Left colon (tissue), 2 donors: Measurements from ENCODE around the gene C2. TPM values are rescaled to one million over a fixed set of nuclear protein-coding genes. Genes with fewer than 3 reads are reported as not detected.
"Not testable (repeated sequence)": the region's sequence is repeated elsewhere in the genome, so short reads cannot be mapped to it uniquely, and the experiment has no call there.

Experiments
- ATAC-seq: fragments of 200-7000 bp; cut with Tn5 transposase; one replicate; pipeline ENCODE4 v1.9.1; 2020; ENCODE audit warnings: mild to moderate bottlenecking, moderate library complexity
- DNase-seq, 2 donors: peaks; one replicate each; pipeline ENCODE4 v3.0.0-alpha.2; 2020
- intact Hi-C, 2 donors: fragments of 100-400 bp; cut with DNase I in 1 of 2; cut with micrococcal nuclease in 1 of 2; formaldehyde crosslinking; loops; one replicate each; pipeline versions ENCODE4 v1.11.2 to v1.14.0; 2022; cut with DNase I, micrococcal nuclease
- total RNA-seq, 2 donors: library from RNA; stranded (reverse); fragmentation: NEBNext Ultra II Directional; extraction: Animal tissue kit (Norgen Biotek cat#: 25700); gene quantifications; one replicate each; pipeline ENCODE4 v1.2.1, GENCODE V29; 2021
- donor health status: DM: no; HTN: no; CAD: no.
- donor health status: DM: yes; HTN: yes; CAD: no.

The C2 gene
- total RNA-seq, 2 donors from 2014 or later: 6.1 to 18.2 TPM

DNA sequence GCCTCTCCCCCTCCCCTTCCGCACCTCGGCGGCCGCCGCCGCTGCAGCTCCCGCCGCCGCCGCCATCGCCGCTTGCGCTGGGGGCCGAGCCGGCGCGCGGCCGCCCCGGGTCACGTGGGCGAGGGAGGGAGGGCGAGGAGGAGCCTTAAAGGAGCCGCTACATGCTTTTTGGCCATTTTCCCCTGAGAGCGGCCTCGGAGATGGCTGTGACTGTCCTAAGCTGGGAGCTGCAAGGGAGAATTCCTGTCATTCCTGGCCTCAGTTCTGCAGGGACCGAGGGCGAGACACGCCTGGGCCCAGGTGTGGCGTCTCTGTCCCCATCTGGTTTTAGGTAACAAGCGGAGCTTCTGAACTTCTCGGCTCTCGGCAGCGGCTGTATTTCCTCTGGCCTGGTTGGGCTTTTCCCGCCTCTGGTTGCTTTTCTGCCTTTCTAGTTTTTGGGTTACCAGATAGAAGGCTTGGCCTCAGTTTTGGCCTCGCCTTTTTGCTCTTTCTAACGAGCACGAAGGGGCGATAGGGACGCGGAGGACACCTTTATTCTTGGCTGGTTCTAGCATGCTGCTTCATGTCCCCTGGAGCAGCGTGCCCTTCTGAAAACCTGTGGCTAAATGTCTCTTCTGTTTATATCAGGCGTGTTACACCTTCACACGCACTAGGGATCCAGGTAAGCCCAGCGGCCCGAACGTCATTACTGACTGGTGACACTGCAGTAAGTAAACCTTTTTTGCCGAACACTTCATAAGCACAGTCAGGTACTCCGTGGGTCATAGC, 29.7 kb upstream of the C2 start, which contains the start of gene EHMT2:
EHMT2 (minus strand) TSS at position 87 of the 771 bp plus-strand sequence; CDS start at position 66, 21 bp downstream.
- DNase-seq: peak; percentile 82 to 87
- intact Hi-C loops: no loop called here
- peak; percentile 74 for ATAC-seq

- ATAC-seq (peak; percentile 56), DNase-seq (peak in 1 of 2 donors; percentile 39)
- intact Hi-C loops: no loop called here
Observed at GRCh38 chr6:31898383-31899011, 29.0 kb upstream of the C2 start.

DNA sequence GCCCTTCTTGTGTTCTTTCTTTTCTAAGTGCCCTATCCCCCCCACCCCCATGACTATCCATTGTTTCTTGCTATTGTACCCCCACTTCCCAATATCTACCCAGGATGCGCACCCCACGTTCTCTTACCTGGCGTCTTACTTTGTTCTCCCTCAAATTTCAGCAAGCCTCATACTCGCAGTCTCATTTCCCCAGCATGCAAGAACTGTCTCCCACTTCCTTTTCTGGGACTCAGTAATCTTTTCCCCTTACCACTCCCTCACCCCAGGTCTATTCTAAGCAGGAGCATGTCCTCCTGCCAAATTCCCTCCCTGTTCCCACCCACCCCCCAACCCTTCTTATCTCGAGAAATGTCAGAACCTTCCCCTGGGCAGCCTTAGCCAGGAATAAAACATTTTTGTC, 28.3 kb upstream of the C2 start:
- intact Hi-C loops: no loop called here
- ATAC-seq (no peak), DNase-seq (no peak)

- ATAC-seq: no peak
- intact Hi-C loops: no loop called here
- DNase-seq: peak in 1 of 2 donors; percentile 20
Observed at GRCh38 chr6:31899882-31900722, 27.4 kb upstream of the C2 start.

DNA sequence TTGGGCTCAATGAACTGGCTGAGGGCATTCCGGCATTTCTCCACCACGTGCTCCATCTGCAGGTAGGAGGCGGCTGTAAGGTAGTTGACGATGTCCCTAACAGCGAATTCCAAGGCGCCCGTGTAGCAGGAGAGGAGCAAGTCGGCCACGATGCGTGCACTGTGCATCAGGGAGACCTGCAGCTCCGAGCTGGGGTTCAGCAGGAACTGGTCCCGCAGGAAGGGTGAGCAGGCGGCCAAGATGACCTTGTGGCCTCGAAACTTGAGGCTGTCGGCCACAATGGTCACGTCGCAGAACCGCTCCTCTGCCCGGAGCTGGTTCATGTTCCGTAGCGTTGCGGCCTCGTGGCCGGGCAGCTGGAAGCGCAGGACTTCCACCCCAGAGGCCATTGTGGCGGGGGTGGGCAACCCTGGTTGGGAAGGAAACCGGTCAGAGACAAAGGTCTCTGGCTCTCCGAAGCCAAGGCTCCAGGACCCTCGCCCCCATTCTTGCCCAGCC, 26.6 kb upstream of the C2 start:
- peak; percentile 39 to 40 for DNase-seq
- no peak for ATAC-seq

DNA sequence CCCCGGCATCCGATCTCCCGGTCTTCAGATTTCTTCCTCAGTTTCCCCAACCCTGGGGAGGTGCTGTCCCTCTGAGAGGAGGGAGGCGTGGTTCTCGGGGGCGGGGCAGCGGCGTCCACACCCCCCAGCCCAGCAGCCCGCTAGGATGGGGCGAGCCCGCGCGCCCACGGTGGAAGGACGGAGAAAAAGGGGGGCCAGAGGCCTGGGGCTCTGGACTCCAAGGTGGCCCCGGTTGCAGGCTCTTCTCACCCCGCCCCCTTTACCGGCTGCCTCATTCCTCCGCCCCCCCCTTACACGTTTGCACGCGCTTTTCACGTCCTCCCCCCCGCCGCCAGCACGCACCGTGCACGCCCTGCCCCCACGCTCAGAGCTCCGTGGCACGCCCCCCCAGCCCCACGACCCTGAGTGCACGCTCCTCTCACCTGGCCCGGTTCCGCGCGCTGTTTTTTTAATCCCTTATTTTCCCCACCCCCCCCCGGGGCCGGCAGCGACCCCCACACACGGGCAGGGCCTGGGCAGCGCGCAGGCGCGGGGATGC, 26.0 kb upstream of the C2 start:
- intact Hi-C loops: no loop called here
- DNase-seq (peak; percentile 78 to 79), ATAC-seq (peak; percentile 14)

More for the DNA sequence above, 26.6 kb upstream of the C2 start:
- intact Hi-C loops: no loop called here

DNA sequence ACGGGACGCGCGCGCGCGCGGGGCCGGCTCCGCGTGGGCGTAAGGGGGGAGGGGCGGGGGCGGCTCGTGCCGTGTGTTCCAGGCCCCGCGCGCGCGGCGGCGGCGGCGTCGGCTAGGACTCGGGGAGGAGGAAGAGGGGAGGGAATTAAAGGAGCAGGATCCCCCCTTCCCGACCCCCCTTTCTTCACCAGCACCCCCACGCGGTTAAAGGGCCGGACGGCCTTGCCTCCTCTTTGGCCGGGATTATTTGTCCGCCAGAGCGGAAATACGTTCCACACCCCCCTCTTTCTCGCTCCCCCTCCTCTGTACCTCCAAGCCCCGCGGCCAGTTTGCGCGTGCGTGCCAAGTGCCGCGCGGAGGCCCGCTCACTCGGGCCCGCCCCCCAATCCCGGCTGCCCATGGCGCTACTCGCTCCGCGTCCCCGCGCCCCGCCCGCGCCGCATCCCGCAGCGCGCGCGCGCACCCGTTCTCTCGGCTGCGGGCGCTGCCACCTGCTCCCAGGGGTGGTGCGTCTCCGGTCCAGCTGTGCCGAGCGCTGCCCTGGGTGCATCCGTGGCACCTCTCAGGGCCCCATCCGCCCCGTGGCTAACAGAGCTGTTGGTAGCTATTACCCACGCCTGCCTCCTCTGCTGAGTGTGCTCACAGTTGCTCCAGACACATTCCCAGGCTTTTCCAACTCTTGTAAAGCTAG, 25.4 kb upstream of the C2 start, which contains the start of gene ZBTB12:
ZBTB12 (minus strand) TSS at position 134 of the 691 bp plus-strand sequence. CDS start 781 bp downstream, outside the sequence.
- intact Hi-C loops: no loop called here
- DNase-seq (peak; percentile 91 to 92), ATAC-seq (peak; percentile 66)

GRCh38 chr6:31903957-31904356, 23.6 kb upstream of the C2 start:
- DNase-seq (no peak), ATAC-seq (no peak)
- intact Hi-C loops: no loop called here

GRCh38 chr6:31905041-31905440, 22.5 kb upstream of the C2 start:
- ATAC-seq: no peak
- intact Hi-C loops: no loop called here
- no peak for DNase-seq

DNA sequence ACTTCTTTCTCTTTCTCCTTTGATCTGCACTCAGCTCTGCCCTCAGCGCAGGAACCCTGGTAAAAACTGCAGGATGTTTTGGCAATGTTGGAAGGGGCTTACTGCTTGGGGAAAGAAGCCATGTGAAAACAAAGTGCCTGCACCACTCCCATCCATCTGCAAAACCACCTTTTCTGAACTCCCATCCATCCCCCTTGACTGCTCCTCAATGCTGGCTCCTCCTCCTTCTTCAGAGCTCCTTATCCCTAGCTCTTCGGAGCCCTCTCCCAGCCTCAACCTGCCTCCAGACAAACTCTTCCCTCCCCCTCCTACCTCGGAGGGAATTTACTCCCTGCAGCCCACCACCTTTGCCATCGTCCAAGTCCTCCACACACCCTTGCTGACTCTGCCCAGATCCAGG, 21.4 kb upstream of the C2 start:
- ATAC-seq: no peak
- intact Hi-C loops: no loop called here
- DNase-seq: no peak

- ATAC-seq, DNase-seq, intact Hi-C loops: not testable (repeated sequence)
Observed at GRCh38 chr6:31906727-31907126, 20.8 kb upstream of the C2 start.

GRCh38 chr6:31907158-31907813, 20.2 kb upstream of the C2 start:
- DNase-seq (no peak), ATAC-seq (no peak)
- intact Hi-C loops: no loop called here

GRCh38 chr6:31908255-31908654, 19.3 kb upstream of the C2 start:
- ATAC-seq, DNase-seq, intact Hi-C loops: not testable (repeated sequence)

- DNase-seq: no peak
- no peak for ATAC-seq
- intact Hi-C loops: no loop called here
Observed at GRCh38 chr6:31908791-31909190, 18.7 kb upstream of the C2 start.

DNA sequence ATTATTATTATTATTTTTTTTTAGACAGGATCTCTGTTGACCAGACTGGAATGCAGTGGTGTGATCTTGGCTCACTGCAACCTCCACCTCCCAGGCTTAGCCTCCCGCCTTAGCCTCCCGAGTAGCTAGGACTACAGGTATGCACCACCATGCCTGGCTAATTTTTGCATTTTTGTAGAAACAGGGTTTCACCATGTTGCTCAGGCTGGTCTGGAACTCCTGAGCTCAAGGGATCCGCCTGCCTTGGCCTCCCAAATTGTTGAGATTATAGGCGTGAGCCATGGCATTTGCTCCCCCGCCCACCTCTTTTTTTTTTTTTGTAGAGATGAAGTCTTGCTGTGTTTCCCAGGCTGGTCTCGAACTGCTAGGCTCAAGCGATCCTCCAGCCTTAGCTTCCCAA, 18.2 kb upstream of the C2 start:
- intact Hi-C loops, DNase-seq, ATAC-seq: not testable (repeated sequence)

DNA sequence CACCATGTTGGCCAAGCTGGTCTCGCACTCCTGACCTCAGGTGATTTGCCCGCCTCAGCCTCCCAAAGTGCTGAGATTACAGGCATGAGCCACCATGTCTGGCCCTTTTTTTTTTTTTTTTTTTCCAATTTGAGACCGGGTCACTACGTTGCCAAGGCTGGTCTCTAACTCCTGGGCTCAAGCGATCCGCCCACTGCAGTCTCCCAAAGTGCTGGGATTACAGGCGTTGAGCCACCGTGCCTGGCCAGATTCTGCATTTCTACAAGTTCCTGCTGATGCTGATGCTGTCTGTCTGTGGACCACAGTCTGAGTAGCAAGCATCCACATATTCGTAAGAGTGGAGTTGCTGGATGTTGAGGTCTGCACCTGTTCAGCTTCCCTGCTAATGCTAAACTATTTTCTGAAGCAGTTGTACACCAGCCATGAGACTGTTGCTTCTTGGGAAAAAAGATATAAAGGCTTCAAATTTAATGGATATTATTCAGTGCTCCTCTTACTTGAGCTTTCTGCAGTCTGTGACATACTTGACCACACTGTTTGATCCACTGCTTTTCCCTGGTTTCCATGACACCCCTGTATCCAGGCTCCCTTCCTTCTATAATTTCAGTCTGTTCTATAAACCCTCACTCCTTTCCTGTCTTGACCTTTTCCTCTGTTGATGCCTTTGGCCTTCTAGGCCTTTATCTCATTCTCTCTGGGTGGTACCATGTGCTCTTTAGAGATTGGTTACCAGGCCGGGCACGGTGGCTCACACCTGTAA, 15.5 kb upstream of the C2 start:
- DNase-seq: no peak
- intact Hi-C loops: no loop called here

DNA sequence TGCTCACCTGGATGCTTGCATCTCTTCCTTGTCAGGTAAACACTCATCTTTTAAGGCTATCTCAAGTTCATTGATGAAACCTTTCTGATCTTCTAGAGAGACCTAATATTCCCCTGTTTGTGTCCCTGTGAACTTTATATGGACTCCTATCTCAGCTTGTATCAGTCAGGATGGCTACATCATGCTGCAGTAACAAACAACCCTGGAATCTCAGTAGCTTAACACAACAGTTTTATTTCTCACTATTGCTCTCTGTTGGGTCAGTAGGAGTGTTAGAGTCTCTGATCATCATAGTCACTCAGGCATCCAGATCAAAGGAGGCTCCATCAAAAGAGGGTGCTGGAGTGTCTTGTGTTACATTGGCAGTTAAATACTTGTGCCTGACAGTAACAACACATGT, 12.2 kb upstream of the C2 start:
- DNase-seq (no peak), ATAC-seq (no peak)
- intact Hi-C loops: no loop called here

More for the DNA sequence above, 15.5 kb upstream of the C2 start:
- ATAC-seq: no peak
